HG03139 (cell line): Measurements from ENCODE around the gene SLC35G6.

Experiments
- ATAC-seq: cut with Tn5 transposase; IDR thresholded peaks from one replicate; pipeline ENCODE4 v1.9.1; 2021; ENCODE audit not compliant: unreplicated experiment

The SLC35G6 gene

GRCh38 chr17:7499161-7499560, 17.9 kb downstream of the SLC35G6 start:
- no peak for ATAC-seq

- no peak for ATAC-seq
These were observed 20.5 kb downstream of the SLC35G6 start for GRCh38 chr17:7501729-7502128.

- no peak for ATAC-seq
These were observed 21.1 kb downstream of the SLC35G6 start for GRCh38 chr17:7502171-7502847.

- no peak for ATAC-seq
These were observed 21.7 kb downstream of the SLC35G6 start for GRCh38 chr17:7502987-7503386.

- no peak for ATAC-seq
These were observed 22.3 kb downstream of the SLC35G6 start for GRCh38 chr17:7503521-7503920.

GRCh38 chr17:7508145-7508544, 26.9 kb downstream of the SLC35G6 start:
- ATAC-seq, result no peak

GRCh38 chr17:7508846-7509245, 27.6 kb downstream of the SLC35G6 start:
- no peak for ATAC-seq

- no peak for ATAC-seq
These were observed 28.7 kb downstream of the SLC35G6 start for GRCh38 chr17:7509937-7510336.

GRCh38 chr17:7511108-7511507, 29.9 kb downstream of the SLC35G6 start:
- ATAC-seq, result no peak

GRCh38 chr17:7512105-7512504, 30.9 kb downstream of the SLC35G6 start:
- ATAC-seq, result no peak

GRCh38 chr17:7512824-7513540, 31.7 kb downstream of the SLC35G6 start:
- no peak for ATAC-seq

GRCh38 chr17:7513850-7514419, 32.7 kb downstream of the SLC35G6 start:
- no peak for ATAC-seq

- no peak for ATAC-seq
These were observed 34.8 kb downstream of the SLC35G6 start for GRCh38 chr17:7515911-7516610.

GRCh38 chr17:7523033-7523432, 41.8 kb downstream of the SLC35G6 start:
- no peak for ATAC-seq

- no peak for ATAC-seq
These were observed 47.6 kb downstream of the SLC35G6 start for GRCh38 chr17:7528842-7529241.

GRCh38 chr17:7530023-7530900, 49.0 kb downstream of the SLC35G6 start:
- ATAC-seq, result no peak
